HG02885 (cell line): ENCODE data around the gene TIGD6.
"Not testable (repeated sequence)": the region's sequence is repeated elsewhere in the genome, so short reads cannot be mapped to it uniquely, and the experiment has no call there.

Experiments
- ATAC-seq: cut with Tn5 transposase; IDR thresholded peaks from one replicate; pipeline ENCODE4 v1.9.1; 2021; ENCODE audit warnings: mild to moderate bottlenecking; ENCODE audit not compliant: unreplicated experiment, poor library complexity

The TIGD6 gene

DNA sequence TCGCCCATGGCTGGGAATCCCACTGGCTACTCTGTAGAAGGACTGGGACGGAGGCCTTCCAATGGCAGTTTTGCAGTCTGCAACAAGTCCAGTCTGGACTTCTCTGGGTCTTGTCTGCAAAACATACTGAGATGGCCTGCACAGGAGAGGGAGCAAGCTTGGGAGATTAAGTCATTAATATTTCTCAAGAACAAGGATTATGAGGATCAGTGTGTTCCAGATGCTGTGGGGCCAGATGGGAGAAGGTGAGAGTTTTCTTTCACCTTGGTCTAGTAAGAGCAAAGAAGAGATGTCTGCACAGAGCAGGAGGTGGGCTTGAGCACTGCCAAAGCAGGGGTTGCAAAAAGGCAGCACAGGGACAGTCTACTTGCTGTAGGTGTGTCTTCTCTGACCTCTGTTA lies 55.8 kb downstream of the TIGD6 start, which contains the start of gene PDE6A:
Gene PDE6A, minus strand, starts transcription at position 128 of the 400 bp plus-strand sequence. Its CDS starts 120 bp downstream, at position 8.
- no peak for ATAC-seq

DNA sequence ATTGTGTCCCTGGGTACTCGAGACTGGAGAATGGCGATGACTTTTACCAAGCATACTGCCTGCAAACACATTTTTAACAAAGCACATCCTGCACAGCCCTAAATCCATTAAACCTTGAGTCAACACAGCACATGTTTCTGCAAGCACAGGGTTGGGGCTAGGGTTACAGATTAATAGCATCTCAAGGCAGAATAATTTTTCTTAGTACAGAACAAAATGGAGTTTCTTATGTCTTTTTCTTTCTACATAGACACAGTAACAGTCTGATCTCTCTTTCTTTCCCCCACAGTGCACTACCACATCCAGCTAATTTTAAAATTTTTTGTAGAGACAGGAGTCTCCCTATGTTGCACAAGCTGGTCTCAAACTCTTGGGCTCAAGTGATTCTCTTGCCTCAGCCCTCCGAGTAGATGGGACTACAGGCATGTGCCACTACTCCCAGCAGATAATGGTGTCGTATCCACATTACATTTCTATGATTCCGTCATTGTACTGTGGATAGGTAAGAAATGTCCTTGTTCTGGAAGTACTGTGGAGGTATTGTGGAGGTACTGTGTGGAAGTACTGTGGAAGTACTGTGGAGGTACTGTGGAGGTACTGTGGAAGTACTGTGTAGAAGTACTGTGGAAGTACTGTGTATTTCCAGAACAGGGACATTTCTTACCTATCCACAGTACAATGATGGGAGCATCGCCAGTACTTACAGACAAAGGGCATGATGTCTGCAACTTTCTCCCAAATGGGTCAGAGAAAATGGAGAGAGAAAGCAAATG lies 57.1 kb downstream of the TIGD6 start:
- not testable (repeated sequence) for ATAC-seq
